HG03025 (cell line): ENCODE measurements around the gene FZR1.

Source experiments
- ATAC-seq: cut with Tn5 transposase; IDR thresholded peaks from one replicate; pipeline ENCODE4 v1.9.1; 2021; ENCODE audit warnings: mild to moderate bottlenecking, moderate library complexity; ENCODE audit not compliant: unreplicated experiment, low FRiP score

The FZR1 gene

DNA sequence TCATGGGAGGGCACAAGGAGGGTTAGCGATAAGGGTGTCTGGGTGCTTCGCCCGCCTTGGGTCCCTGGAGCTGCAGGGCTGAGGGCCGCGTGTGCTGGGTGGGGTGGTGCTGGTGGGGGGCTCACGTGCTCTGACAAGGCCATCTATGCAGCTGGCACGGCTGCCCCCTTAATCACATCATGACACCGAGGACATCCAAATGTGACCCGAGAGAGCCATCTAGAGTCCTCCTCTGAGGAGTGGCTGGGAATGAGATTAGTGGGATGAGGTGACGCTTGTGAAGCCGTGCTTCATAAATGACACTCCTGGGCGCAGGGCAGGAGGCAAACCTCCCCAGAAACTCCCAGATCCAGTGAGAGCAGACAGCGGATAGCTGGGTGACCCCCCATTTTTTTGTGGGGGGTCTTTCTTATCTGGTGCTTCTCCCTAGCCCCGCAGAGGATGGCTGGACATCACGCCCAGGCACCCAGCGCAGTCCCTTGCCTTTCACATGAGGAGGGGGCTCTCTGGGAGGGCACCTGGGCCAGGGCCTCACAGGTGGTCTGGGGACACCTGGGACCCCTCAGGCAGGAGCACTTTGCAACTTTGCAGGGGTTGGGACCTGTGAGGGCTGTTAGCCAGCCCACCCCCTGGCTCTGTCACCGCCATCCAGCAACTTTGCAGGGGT is 6.6 kb downstream of the FZR1 start:
- ATAC-seq, result no peak

DNA sequence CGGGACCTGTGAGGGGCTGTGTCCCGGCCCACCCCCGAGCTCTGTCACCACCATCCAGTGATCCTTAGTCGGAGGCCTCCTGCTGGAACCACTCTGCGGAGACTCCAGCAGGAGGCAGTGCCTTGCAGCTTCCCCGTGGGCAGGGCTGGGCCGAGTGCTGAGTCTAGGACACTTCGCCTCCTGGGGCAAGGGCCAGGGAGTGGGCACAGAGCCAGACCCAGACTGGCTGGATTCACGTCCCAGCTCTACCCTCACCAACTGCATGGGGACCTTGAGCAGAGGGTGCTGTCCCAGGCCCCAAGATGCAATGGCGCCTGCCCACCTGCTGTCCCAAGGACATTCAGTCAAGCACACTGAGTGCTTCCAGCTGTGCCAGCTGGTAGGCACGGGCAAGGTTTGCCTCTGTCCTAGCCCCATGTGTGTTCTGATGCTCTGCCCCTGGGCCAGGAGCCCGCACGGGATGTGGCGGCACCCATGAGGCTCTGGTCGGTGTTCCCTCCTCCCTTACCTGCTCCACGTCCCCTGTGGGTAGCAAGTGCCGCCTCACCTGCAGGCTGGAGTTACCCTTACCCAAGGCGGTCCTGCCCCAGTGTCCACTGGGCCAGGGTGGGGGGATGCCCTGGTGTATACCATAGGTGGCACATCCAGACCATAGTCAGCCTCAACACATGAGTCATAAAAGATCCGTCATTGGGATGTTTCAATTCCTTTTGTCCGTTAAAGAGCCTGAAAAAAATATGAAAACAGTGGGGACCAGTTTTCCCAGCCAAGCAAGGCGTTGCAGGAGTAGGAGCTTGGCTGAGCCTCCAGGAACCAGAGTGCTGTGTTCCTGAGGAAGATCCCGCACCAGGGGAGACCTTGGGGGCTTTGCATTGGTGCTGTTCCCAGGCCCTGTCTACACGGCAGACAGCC is 7.4 kb downstream of the FZR1 start:
- ATAC-seq, result no peak

DNA sequence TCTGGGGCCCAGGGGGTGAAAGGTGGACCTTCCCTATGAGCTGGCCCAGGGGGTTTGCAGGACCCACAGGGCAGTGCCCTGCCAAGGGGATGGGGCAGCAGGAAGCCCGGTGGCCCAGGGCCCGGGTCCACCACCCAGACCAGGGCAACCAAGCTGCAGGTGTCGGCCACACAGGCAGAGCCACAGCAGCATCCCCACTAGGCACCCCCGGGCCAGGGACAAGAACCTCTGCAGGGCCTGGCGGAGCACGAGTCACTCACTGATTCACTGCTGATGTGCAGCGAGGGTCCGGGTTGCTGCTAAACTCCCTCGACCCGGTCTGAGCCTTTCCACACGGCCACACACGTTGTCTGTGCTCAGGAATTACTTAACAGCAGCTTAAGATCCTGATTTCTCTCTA is 8.8 kb downstream of the FZR1 start:
- ATAC-seq, result no peak

DNA sequence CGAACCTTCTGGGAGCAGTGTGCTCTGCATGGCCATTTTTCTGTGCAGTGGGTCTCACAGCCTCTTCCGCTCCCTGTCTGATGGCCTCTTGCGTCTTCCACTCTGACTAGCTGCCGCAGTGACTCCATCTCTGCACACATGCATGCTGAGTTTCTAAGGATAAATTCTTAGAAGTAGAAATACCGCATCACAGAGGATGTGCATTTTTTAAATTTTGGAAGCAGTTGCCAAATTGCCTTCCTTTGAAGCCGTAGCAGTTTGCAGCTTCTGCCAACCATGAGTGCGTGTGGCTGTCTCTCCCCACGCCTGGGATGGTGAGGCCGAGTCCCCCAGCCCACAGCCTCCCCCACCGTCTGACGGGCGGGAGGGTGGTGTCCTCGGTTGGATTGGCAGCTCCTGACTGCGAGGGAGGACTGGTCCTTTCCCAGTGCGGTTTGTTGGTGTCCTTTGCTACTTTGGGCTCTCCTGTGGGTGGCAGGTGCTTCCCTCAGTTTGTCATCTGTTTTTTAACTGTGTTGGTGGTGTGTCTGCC is 9.8 kb downstream of the FZR1 start:
- no peak for ATAC-seq

DNA sequence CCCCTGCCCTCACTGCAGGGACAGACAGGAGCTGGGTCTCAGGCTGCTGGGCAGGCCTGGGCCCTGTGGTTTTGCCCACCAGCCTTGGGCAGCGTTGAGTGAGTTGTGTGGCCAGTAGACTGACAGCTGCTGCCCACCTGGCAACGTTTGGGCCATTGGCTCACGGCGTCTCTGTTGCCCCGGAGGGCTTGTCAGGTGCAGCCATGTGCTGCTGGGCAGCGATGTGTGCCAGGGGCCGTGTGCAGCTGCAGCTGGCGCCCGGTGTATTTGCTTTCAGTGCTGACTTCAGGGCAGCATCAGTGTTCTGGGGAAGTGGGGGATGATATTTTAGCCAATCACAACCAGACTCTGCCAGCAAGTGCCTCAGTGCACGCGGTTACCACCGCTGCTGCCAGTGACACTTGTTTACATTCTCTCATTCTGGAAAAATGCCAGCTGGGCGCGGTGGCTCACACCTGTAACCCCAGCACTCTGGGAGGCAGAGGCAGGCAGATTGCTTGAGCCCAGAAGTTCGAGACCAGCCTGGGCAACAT is 10.6 kb downstream of the FZR1 start:
- no peak for ATAC-seq

DNA sequence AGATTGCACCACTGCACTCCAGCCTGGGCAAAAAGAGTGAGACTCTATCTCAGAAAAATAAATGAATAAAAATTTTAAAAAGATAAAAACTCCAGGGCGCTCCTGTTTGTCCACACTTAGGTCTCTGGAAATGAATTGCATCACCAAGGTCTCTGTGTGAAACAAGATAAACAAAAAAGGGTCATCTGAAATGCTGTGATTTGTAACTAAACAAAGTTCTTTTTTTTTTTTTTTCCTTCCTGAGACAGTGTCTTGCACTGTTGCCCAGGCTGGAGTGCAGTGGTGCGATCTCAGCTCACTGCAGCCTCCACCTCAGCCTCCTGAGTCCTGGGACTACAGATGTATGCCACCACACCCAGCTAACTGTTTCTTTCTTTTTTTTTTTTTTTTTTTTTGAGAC is 11.5 kb downstream of the FZR1 start:
- ATAC-seq, result no peak

DNA sequence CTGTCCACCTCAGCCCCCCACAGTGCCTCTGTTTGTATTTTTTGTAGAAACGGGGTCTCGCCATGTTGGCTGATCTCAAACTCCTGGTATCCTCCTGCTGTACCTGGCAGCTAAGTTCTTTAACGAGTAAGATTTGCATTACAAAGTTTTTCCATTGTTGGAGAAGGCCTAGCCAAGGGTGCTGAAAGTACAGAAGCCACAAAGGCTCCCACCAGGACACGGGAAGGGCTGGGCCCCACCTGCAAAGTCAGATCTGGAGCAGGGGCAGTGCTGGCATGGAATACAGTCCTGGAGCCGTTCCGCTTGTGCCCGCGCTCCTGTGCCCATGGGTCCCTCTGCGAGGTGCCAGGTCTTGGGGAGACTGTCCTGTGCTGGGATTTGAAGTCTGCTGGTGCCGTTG is 12.1 kb downstream of the FZR1 start:
- no peak for ATAC-seq

DNA sequence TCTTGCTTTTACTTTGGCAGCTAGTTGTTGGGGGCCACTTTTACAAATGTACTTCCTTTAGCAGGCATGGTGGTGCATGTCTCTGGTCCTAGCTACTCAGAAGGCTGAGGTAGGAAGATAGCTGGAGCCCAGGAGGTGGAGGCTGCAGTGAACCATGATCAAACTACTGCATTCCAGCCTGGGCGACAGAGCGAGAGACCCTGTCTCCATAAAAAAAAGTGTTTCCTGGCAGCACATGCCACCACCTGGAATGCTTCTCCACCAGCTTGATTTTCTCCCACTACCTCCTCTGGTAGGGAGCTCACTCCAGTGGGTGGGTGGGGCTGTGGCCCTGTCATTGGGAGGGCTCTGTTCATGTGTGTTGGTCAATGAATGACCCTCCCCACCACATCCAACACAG is 12.5 kb downstream of the FZR1 start:
- ATAC-seq, result no peak

DNA sequence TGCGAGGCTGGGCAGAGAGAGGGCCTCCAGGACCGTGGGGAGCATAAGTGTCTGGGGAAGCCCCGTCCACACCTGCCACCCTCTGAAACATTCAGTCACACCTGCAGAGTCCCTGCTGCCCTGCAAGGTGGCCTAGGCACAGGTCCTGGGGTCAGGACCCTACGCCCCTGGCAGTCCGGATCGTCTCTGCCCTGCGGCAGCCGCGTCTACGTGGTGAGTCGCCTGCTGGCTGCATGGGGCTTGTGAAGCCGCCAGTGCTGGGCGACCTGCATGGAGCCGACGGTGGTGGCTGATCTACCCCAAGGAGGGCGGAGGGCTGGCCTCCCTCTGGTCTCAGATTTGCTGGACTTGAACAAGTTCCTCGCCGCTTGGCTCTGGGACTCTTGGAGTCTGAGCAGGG is 13.0 kb downstream of the FZR1 start:
- ATAC-seq, result no peak

DNA sequence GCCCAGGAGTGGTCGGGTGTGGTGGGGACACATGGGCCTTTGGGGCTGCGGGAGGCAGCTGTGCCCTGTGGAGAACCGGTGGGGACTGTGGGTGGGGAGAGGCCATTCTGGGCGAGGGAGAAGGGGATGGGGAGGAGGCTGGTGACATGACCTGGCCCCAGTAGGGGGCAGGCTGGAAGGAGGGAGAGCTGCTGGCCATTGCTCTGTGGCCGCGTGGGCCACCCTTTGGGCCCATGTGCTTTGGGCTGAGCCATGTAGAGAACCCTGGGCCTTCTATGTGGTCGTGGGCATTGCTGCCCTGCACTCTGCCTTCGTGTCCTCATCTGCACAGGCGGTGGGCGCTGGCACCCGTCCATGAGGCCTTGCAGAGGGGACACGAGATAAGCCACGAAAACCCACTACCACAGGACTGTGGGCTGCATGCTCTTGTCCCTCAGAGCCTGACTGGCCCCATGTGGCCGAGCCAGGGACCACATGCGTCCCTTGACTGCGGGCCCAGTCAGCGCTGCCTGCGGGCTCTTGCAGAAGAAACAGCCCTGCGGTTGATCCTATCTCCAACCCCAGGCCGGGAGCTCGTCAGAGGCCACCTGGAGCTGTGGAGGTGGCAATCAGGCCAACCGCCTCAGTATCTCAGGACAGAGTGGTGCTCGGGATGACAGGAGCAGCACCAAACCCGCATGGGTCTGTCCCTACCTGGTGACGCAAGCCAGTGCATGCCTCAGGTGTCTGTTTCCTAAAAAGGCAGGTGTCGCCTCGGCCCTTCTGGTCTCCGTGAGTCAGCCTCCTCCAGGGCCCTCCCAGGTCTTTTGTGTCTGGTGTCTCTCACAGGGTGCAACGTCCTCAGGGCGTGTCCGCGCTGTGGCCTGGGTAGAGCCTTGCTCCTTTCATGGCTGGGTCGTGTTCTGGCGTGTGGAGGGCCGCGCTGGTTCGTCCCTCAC is 14.3 kb downstream of the FZR1 start:
- ATAC-seq, result no peak

DNA sequence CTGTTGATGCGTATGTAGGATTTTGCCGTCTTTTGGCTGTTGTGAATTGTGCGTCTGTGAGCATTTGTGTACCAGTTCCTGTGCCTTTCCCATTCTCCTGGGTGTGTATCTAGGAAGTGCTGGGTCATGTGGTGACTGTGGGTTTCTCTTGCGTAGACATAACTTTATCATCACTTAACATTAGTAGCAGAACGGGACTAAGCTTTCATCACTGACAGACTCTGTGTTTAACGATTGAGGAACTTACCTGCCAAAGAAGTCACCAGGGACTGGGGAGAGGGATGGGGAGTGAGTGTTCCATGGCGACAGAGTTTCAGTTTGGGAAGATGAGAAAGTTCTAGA is 15.0 kb downstream of the FZR1 start:
- no peak for ATAC-seq

DNA sequence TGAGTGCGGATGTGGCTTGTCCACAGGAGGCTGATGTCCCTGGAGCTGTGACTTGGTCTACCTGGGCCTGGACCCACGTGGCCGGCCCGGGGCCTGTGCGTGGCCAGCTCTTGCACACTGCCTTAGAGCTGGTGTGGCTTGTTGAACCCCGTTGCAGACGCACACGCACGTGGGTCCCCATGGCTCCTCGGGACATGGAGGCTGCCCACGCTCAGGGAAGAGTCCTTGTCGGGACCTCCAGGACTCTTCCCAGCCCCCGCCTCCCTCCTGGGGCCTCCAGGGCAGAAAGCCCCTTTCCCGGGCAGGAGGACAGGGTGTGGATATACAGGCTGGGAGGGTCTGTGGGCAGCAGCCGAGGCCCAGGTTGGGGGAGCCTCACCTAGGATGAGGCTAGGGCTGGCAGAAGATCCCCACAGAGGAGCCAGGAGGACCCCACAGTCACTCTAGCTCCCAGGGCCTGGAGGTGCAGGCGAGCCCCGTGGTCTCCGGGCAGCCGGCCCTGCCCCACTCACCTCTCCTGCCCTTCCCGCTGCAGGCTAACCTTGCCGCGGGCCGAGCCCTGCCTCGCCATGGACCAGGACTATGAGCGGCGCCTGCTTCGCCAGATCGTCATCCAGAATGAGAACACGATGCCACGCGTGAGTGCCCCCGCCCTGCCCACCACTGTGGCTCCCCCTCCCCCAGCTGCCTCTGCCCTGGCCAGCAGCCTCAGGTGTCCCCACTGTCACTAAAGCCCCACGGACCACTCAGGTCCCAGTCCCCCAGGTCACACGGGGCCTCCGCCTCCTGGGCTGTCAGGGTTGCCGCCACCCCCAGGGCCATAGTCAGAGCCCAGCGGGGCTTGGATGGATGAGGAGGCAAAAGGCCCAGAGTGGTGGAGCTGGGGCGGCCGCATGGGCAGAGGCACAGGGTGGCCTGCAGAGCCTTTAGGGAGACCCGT is 16.6 kb downstream of the FZR1 start:
- no peak for ATAC-seq

DNA sequence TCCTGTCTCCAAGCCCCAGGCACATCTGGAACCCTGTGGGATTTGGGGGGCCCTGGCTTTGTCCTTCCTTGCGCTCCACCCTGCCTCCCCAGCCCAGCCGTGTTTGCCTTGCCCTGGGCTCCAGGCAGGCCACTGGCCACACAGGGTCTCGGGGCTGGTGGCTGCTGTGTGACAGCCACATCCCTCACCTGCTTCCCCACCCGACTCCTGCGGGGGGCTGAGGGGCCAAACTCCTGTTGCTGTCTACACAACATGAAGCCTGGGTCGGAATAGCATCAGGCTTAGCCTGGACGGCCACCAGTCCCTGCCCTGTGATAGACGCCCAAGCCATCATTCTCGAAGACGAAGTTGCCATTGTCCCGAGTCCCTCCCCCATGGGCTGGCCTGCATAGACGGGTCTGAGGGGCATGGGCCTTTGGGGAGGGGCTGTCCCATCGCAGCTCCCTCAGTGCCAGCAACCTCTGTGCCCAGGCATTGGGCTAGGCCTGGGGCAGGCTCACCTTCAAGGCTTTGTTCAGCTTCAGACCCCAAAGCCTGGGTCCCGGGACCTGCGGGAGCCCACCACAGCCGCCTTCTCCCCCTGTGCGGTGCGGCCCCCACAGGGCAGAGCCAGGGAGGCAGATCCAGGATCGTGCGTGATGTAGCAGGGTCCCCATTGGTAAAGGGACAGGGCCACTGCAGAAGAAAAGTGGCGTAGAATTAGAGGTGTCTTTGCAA is 17.4 kb downstream of the FZR1 start:
- no peak for ATAC-seq

DNA sequence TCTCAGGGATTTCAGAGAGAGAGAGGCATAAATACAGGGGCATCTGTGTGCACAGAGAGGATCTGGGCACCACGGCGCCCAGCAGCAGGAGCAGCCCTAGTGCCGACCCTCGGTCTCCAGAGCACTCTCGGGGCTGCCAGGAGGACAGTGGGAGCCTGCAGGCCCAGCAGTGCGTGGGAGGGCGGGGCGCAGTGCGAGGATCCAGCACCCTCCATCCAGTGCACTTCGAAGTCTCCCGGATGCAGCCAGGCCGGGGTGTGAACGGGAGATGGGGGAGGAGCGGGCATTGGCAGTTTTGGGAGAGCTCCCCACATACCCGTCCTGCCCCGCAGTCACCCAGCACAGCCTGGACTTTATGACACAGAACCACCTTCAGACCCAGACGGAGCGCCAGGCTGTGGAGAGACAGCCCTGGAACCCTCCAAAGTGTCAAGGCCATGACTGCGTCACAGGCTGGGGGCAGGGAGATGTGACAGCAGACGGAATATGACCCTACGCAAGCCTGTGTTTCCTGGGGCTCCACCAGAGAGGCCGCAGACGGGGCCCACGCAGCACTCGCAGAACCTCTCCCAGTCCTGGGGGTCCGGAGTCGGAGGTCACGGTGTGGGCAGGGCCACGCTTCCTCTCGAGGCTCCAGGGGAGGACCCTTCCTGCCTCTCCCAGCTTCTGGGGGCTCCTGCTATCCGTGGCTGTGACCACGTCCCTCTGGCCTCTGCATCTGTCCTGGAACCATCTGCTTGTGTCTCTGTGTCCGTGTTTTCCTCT is 18.1 kb downstream of the FZR1 start:
- no peak for ATAC-seq

DNA sequence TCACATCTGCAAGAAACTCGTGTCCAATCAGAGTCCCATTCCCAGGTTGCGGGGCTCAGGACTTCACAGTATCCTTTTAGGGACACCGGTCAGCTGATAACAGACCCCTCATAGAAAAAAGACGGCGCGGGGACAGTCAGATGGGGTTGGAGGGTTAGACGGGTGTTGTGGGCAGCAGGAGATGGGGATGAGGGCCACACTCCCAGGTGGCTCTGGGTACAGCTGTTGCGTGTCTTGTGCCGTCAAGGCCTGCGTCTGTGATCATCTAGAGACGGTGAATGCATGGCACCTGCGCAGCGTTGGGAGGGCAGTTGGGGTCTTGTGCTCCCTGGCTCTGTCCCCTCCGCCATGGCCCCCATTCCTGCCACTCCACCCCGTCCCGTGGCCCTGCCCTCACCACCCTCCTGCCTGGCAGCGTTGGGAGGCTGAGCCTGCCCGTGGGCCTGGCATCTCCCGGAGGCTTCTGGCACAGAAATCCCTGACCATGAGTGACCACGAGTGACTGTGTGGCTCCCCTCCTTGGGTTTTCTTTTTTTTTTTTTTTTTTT is 18.9 kb downstream of the FZR1 start:
- ATAC-seq, result no peak

DNA sequence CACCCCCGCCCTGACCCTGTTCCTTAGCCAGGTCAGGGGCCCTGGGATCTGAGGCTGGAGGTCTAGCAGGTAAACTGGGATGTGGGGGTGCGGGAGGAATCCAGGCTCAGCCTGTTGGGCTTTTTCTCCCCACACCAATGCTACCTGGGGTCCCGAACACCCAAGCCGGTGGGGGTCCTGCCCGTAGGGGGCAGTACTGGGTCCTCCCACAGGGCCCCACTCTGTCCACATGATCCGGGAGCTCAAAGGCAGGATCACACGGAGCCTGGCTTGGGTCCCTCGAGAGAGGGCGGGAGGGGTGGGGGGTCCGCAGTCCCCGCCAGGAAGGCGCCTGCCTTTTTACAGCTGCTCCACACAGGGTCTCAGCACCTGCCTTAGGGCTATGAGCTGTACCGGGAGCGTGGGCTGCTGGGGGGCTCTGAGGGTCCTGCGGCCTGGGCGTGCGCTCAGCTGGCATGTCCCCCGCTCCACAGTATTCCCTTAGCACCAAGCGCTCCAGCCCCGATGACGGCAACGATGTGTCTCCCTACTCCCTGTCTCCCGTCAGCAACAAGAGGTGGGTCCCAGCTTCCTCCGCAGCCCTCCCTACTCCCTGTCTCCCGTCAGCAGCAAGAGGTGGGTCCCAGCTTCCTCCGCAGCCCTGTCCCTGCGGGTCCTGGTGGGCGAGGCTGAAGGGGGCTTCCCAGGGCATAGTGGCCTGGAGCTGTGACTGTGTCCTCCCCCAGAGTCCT is 20.6 kb downstream of the FZR1 start:
- no peak for ATAC-seq

DNA sequence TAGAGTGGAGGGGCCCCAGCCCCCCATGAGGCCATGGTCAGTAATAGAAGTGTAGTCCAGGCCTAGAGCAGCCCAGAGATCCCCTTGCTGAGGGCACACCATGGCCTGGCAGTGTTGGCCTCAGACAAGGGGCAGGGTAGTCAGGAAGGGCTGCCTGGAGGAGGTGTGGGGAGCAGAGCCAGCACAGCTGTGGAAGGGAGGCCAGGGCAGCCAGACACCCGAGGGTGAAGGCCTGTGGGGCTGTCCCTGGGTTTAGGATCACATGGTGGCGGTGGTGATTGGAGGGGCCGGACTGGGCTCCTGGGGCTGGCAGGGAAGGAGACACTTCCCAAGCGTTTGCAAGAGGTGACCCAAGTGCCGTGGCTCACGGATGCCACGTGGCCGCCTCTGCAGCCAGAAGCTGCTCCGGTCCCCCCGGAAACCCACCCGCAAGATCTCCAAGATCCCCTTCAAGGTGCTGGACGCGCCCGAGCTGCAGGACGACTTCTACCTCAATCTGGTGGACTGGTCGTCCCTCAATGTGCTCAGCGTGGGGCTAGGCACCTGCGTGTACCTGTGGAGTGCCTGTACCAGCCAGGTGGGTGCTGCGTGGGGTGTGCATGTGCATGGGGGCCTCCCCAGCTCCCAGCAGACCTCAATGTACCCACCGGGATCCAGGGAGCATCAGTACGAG is 21.3 kb downstream of the FZR1 start:
- no peak for ATAC-seq
